Pancreas (tissue), 10 donors: Measurements from ENCODE around the gene C11orf86. TPM values are rescaled to one million over a fixed set of nuclear protein-coding genes. Genes with fewer than 3 reads are reported as not detected.

Source experiments
- ATAC-seq, 4 donors: fragments of 200-7000 bp; cut with Tn5 transposase; one replicate each; pipeline versions ENCODE4 v1.8.0 to v1.9.1; 2020; ENCODE audit warnings: mild to moderate bottlenecking in 4 of 4, moderate library complexity in 4 of 4
- DNase-seq, 6 donors: peaks; one replicate each; pipeline ENCODE4 v3.0.0-alpha.2; 2020
- FAIRE-seq: peaks from 2 replicates; lab custom pipeline; 2012; peaks lifted over from hg19 to GRCh38; lab: Jason Lieb, UNC
- H3K27ac ChIP-seq, 4 donors: fragments of 200-600 bp; sonication (generic); 1 replicate in 3 of 4; 2 replicates in 1 of 4; pipeline versions ENCODE4 v1.5.0 to v1.8.0; 2020
- H3K27me3 ChIP-seq, 4 donors: fragments of 200-600 bp; one replicate each; pipeline ENCODE4 v1.8.0; 2021
- H3K36me3 ChIP-seq, 3 donors: fragments of 200-600 bp; sonication (generic) in 1 of 3; one replicate each; pipeline versions ENCODE4 v1.5.0 to v1.8.0; 2020 to 2021
- H3K4me1 ChIP-seq, 3 donors: fragments of 200-600 bp; one replicate each; pipeline ENCODE4 v1.8.0; 2021
- H3K4me3 ChIP-seq, 4 donors: fragments of 200-600 bp; sonication (generic) in 2 of 4; one replicate each; pipeline versions ENCODE4 v1.5.0 to v1.8.0; 2020 to 2021
- H3K9me3 ChIP-seq, 4 donors: fragments of 200-600 bp; one replicate each; pipeline ENCODE4 v1.8.0; 2021
- CTCF ChIP-seq, 4 donors: fragments of 200-600 bp; sonication (generic) in 3 of 4; IDR thresholded peaks; one replicate each; pipeline versions ENCODE4 v1.5.0 to v1.8.0; 2021; ENCODE audit warnings: antibody characterized with exemption in 4 of 4
- WGBS, 2 donors: extraction: QIAGEN DNeasy Blood & Tissue Kit; methylation state at CpG; one replicate each; pipeline ENCODE4 v1.1.7; 2013; 5-methylcytosine and 5-hydroxymethylcytosine counted together
- intact Hi-C, 3 donors: fragments of 100-400 bp; cut with DNase I; formaldehyde crosslinking; loops; one replicate each; pipeline versions ENCODE4 v1.11.1 to v1.14.2; 2022
- polyA plus RNA-seq, 2 donors: library from polyadenylated mRNA; stranded (reverse); fragments of 200-250 nt; gene quantifications; one replicate each; pipeline ENCODE4 v1.2.3, GENCODE V29; 2013
- total RNA-seq, 6 donors: library from RNA; stranded (reverse); fragmentation: NEBNext Ultra II Directional in 4 of 6; extraction: Animal tissue kit (Norgen Biotek cat#: 25700) in 4 of 6; gene quantifications; one replicate each; pipeline versions ENCODE4 v1.2.1 to v1.2.4, GENCODE V29; 2021 to 2023
- donor health status: healthy with polysubstance abuse.
- donor health status: DM: no; HTN: no; CAD: no; lungs with moderate emphysema.
- donor health status: DM: no; HTN: no; CAD: no.
- donor health status: control.
- donor health status: control.
- donor health status: Bipolar disorder and iron deficiency.
- donor health status: DM: yes; HTN: yes; CAD: no.
- donor health status: DM: no; HTN: no; CAD: no.
- donor health status: DM: no; HTN: no; CAD: no.
- donor health status: DM: yes; HTN: yes; CAD: no.

C11orf86 gene
- total and polyA plus RNA-seq, 8 donors, result 0.07 to 0.38 TPM; not detected in 6

GRCh38 chr11:67016550-67016949, 41.4 kb downstream of the C11orf86 start:
- no peak for TF ChIP-seq CTCF (IDR thresholded peaks at IDR 0.05)
- Histone ChIP-seq H3K27ac (no peak overlapping the region), H3K9me3 (no peaks in the 10 kb centered on the region), H3K27me3 (no peaks in the 10 kb centered on the region), H3K4me3 (no peak overlapping the region), H3K36me3 (no peaks in the 10 kb centered on the region), H3K4me1 (no peaks in the 10 kb centered on the region)
- 82 to 87% methylated on average over 5 of the region's 5 CpGs for WGBS, 2 donors
- intact Hi-C loops, result no loop called here
- ATAC-seq (no peak), FAIRE-seq (no peak), DNase-seq (no peak)

DNA sequence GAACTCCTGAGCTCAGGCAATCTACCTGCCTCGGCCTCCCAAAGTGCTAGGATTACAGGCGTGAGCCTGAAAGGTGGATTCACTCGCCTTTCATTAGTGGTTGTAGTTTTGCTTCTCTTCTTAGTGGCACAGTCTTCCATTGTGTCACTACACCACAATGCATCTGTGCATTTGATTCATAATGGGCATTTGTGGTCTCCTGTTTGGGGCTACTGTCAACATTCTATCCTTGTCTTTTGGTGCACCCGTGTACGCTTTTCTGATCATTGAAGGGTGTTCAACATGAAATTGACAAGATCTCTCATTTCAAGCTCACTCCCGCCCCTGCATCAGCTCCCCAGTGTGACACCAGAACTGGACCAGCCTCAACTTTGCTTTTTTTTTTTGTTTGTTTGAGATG, 45.8 kb downstream of the C11orf86 start:
- 84 to 96% methylated on average over 6 of the region's 6 CpGs for whole genome bisulfite sequencing, 2 donors
- no peaks in the 10 kb centered on the region for H3K36me3 ChIP-seq
- peaks cover 0 to 3% (median 0%) of the 10 kb centered on the region in 3 donors for H3K4me1 ChIP-seq
- no peaks in the 10 kb centered on the region for H3K27me3 ChIP-seq
- ATAC-seq, result no peak
- no peak overlapping the region for H3K4me3 ChIP-seq
- H3K9me3 ChIP-seq, result no peaks in the 10 kb centered on the region
- DNase-seq, result no peak
- TF ChIP-seq CTCF (IDR thresholded peaks at IDR 0.05), result no peak
- no peak overlapping the region for H3K27ac ChIP-seq
- FAIRE-seq, result no peak
- intact Hi-C loops, result no loop called here

- H3K9me3 ChIP-seq, result no peaks in the 10 kb centered on the region
- no peaks in the 10 kb centered on the region for H3K36me3 ChIP-seq
- no peak for FAIRE-seq
- TF ChIP-seq CTCF (IDR thresholded peaks at IDR 0.05), result no peak
- DNase-seq, result peak; percentile 36 to 83 (median 68)
- H3K27me3 ChIP-seq, result no peaks in the 10 kb centered on the region
- H3K27ac ChIP-seq, result no peak overlapping the region
- ATAC-seq, result peak; percentile 51 to 79 (median 64)
- 12 to 13% methylated on average over 20 of the region's 20 CpGs for WGBS, 2 donors
- peak overlapping the region in 3 of 4 donors; percentile 10 to 52 (median 42) for H3K4me3 ChIP-seq
- peaks cover 0 to 3% (median 0%) of the 10 kb centered on the region in 3 donors for H3K4me1 ChIP-seq
- intact Hi-C loops, result no loop called here
Measured at GRCh38 chr11:67022341-67022933, 47.3 kb downstream of the C11orf86 start.

DNA sequence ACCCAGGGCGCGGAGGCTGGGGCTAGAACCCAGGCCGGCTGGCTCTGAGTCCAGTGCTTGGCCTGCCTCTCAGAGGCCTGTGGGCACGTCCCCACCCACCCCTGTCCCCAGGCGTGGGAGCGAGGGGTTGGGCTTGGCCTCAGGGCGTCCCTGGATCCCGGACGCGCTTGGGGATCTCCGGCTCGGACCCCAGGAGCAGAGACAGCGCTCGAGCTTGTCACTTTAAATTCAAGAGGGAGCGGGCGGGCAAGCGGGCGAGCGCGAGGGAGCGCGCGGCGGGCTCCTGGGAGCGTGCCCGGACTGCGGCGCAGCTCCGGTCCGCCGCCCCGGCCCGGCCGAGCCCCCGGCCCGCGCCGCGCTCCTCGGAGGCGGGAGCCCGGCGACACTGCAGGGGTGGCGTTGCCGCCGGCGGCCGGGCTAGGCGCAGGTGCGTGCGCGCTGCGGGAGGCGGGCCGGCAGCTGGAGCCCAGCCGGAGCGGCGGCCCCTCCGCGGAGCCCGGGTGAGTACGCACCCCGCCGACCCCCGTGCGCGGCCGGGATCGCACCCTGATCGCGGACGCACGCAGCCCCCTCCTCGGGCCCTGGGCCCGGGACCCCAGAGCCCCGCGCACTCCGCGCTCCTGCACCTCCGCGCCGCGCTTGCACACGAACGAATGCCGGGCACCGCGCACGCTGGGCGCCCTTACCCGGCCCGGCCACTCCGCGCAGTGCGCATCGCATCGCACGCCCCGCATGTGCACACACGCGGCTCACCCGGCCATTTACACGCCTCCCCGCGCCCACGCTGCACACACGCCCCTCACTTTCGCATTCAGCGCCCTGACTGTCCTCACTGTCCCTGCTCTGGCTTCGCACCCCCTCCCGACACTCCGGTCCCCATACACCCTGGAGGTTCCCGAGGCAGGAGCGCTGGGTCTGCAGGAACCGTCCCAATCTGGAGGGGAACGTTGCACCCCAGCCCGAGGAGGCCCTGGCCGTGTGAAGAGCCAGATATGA, 48.2 kb downstream of the C11orf86 start, which contains the start of gene SYT12:
Gene SYT12 (plus strand): TSS at position 174 of the 996 bp plus-strand sequence. CDS start 7,011 bp downstream, outside the sequence.
- H3K9me3 ChIP-seq, result no peaks in the 10 kb centered on the region
- no peak within 1 kb of the TSS for H3K27ac ChIP-seq
- WGBS, 2 donors, result 1% methylated on average over 89 to 118 of the region's 118 CpGs
- intact Hi-C loops, result no loop called here
- FAIRE-seq, result no peak
- DNase-seq, result peak in 3 of 6 donors; percentile 20 to 64 (median 31)
- no peaks in the 10 kb centered on the region for H3K27me3 ChIP-seq
- TF ChIP-seq CTCF (IDR thresholded peaks at IDR 0.05), result no peak
- no peaks in the 10 kb centered on the region for H3K36me3 ChIP-seq
- peak within 1 kb of the TSS; percentile 15 to 52 (median 30) for H3K4me3 ChIP-seq
- ATAC-seq, result peak; percentile 23 to 60 (median 40)
- peaks cover 0 to 3% (median 0%) of the 10 kb centered on the region in 3 donors for H3K4me1 ChIP-seq
